ENCODE data around the gene SNX33.
A peak's percentile ranks its signal among the peaks of the same experiment; 100 is the strongest.

Gene SNX33

GRCh38 chr15:75641603-75642002 is 6.1 kb upstream of the SNX33 start:
- DNase-seq, result no peak

GRCh38 chr15:75644376-75644775 is 3.3 kb upstream of the SNX33 start:
- DNase-seq, result no peak

- no peak for DNase-seq
Measured at GRCh38 chr15:75646112-75646943, 1.4 kb upstream of the SNX33 start.

GRCh38 chr15:75646944-75647364 is 758 bp upstream of the SNX33 start:
- peak in 1 of 2 experiments; percentile 17 for DNase-seq

GRCh38 chr15:75648156-75649000 is 666 bp downstream of the SNX33 start:
- DNase-seq, result no peak

- no peak for DNase-seq
Measured at GRCh38 chr15:75649045-75649761, 1.5 kb downstream of the SNX33 start.

- no peak for DNase-seq
Measured at GRCh38 chr15:75649848-75650247, 2.1 kb downstream of the SNX33 start.

GRCh38 chr15:75650908-75651809 is 3.4 kb downstream of the SNX33 start:
- DNase-seq, result no peak

GRCh38 chr15:75651810-75652543 is 4.3 kb downstream of the SNX33 start:
- DNase-seq, result peak in 1 of 2 experiments; percentile 7

GRCh38 chr15:75653347-75653913 is 5.7 kb downstream of the SNX33 start:
- DNase-seq, result no peak

- no peak for DNase-seq
Measured at GRCh38 chr15:75654201-75654907, 6.6 kb downstream of the SNX33 start.

- DNase-seq, result no peak
Measured at GRCh38 chr15:75655931-75656330, 8.2 kb downstream of the SNX33 start.

- no peak for DNase-seq
Measured at GRCh38 chr15:75656331-75656730, 8.6 kb downstream of the SNX33 start.

- no peak for DNase-seq
Measured at GRCh38 chr15:75656813-75657212, 9.1 kb downstream of the SNX33 start.

GRCh38 chr15:75659141-75659771 is 11.5 kb downstream of the SNX33 start:
- DNase-seq, result no peak

GRCh38 chr15:75659928-75660645 is 12.4 kb downstream of the SNX33 start:
- no peak for DNase-seq

GRCh38 chr15:75661100-75661755 is 13.5 kb downstream of the SNX33 start:
- DNase-seq, result no peak

GRCh38 chr15:75661756-75662140 is 14.0 kb downstream of the SNX33 start:
- no peak for DNase-seq
